SIG-M5 treated with dmso at 0.1 percent for 504 hours (cell line): ENCODE results near the gene OR1G1.
"Not testable (repeated sequence)": the region's sequence is repeated elsewhere in the genome, so short reads cannot be mapped to it uniquely, and the experiment has no call there.

Experiments used
- DNase-seq: peaks from one replicate; lab custom pipeline; 2025; ENCODE audit not compliant: unreplicated experiment; lab: John Stamatoyannopoulos, UW

The OR1G1 gene

GRCh38 chr17:3127451-3127850, at the start of gene OR1G1:
Gene OR1G1, minus strand, starts transcription at chr17:3127551. Its CDS starts 0 bp downstream, at chr17:3127551.
- DNase-seq, result no peak

GRCh38 chr17:3167574-3167973, 40.2 kb upstream of the OR1G1 start:
- peak; percentile 86 for DNase-seq

GRCh38 chr17:3157218-3157617, 29.9 kb upstream of the OR1G1 start:
- peak; percentile 71 for DNase-seq

- not testable (repeated sequence) for DNase-seq
These were observed 10.1 kb upstream of the OR1G1 start for GRCh38 chr17:3137494-3137893.

GRCh38 chr17:3104322-3104721, 23.0 kb downstream of the OR1G1 start, which contains the start of gene OR1D2:
Gene OR1D2, minus strand, starts transcription at chr17:3104422. Its CDS starts 11,426 bp downstream, at chr17:3092996.
- no peak for DNase-seq
